Nephron (organoid): ENCODE data around the gene RGS18.

ENCODE experiments used
- H3K27ac Mint-ChIP-seq, 3 experiments: 2 replicates each; pipeline ENCODE4 v1.8.0; 2020; ENCODE audit warnings: mixed read lengths in 3 of 3, mild to moderate bottlenecking in 2 of 3, moderate library complexity in 1 of 3
- H3K27me3 Mint-ChIP-seq: 2 replicates; pipeline ENCODE4 v1.8.0; 2021; ENCODE audit warnings: low read depth, mild to moderate bottlenecking, moderate library complexity, mixed read lengths
- H3K36me3 Mint-ChIP-seq: 2 replicates; pipeline ENCODE4 v1.8.0; 2020; ENCODE audit warnings: low read depth, mixed read lengths
- H3K4me1 Mint-ChIP-seq: 2 replicates; pipeline ENCODE4 v1.8.0; 2020; ENCODE audit warnings: mixed read lengths
- H3K4me3 Mint-ChIP-seq, 3 experiments: 2 replicates each; pipeline ENCODE4 v1.8.0; 2020; ENCODE audit warnings: mild to moderate bottlenecking in 3 of 3, mixed read lengths in 3 of 3, moderate library complexity in 2 of 3
- H3K9me3 Mint-ChIP-seq: 2 replicates; pipeline ENCODE4 v1.8.0; 2020; ENCODE audit warnings: mixed read lengths
- CTCF ChIP-seq, 3 experiments: fragments of 200-600 bp; sonication (generic); IDR thresholded peaks; one replicate each; pipeline ENCODE4 v1.5.0; 2021; ENCODE audit warnings: antibody characterized with exemption in 3 of 3; ENCODE audit not compliant: unreplicated experiment in 3 of 3

The RGS18 gene

GRCh38 chr1:192158181-192158580, at the start of gene RGS18:
TSS of gene RGS18 (plus strand) at chr1:192158462. CDS start at chr1:192158638, 176 bp downstream.
- Mint-ChIP-seq H3K4me1 (no peaks in the 10 kb centered on the region), H3K36me3 (no peaks in the 10 kb centered on the region), H3K27me3 (no peaks in the 10 kb centered on the region), H3K9me3 (no peaks in the 10 kb centered on the region), H3K27ac (no peak within 1 kb of the TSS), H3K4me3 (no peak within 1 kb of the TSS)
- no peak for TF ChIP-seq CTCF (IDR thresholded peaks at IDR 0.05; ENCODE audit: unreplicated experiment in 3 of 3)

GRCh38 chr1:192109576-192109975, 48.7 kb upstream of the RGS18 start:
- Mint-ChIP-seq H3K27me3 (no peaks in the 10 kb centered on the region), H3K36me3 (no peaks in the 10 kb centered on the region), H3K27ac (no peak overlapping the region), H3K9me3 (no peaks in the 10 kb centered on the region), H3K4me1 (no peaks in the 10 kb centered on the region), H3K4me3 (no peak overlapping the region)
- TF ChIP-seq CTCF (IDR thresholded peaks at IDR 0.05; ENCODE audit: unreplicated experiment in 3 of 3), result no peak

GRCh38 chr1:192115000-192115399, 43.3 kb upstream of the RGS18 start:
- H3K9me3 Mint-ChIP-seq, result no peaks in the 10 kb centered on the region
- no peak for TF ChIP-seq CTCF (IDR thresholded peaks at IDR 0.05; ENCODE audit: unreplicated experiment in 3 of 3)

GRCh38 chr1:192118881-192119405, 39.3 kb upstream of the RGS18 start:
- Mint-ChIP-seq H3K27me3 (no peaks in the 10 kb centered on the region), H3K27ac (no peak overlapping the region), H3K4me3 (no peak overlapping the region), H3K36me3 (no peaks in the 10 kb centered on the region), H3K9me3 (peaks cover 2% of the 10 kb centered on the region), H3K4me1 (no peaks in the 10 kb centered on the region)
- no peak for TF ChIP-seq CTCF (IDR thresholded peaks at IDR 0.05; ENCODE audit: unreplicated experiment in 3 of 3)

More at GRCh38 chr1:192115000-192115399, 43.3 kb upstream of the RGS18 start:
- H3K27ac Mint-ChIP-seq, result no peak overlapping the region
- no peaks in the 10 kb centered on the region for H3K36me3 Mint-ChIP-seq
- no peaks in the 10 kb centered on the region for H3K4me1 Mint-ChIP-seq
- no peak overlapping the region for H3K4me3 Mint-ChIP-seq
- no peaks in the 10 kb centered on the region for H3K27me3 Mint-ChIP-seq

GRCh38 chr1:192119701-192120100, 38.6 kb upstream of the RGS18 start:
- no peaks in the 10 kb centered on the region for H3K4me1 Mint-ChIP-seq
- no peak overlapping the region for H3K4me3 Mint-ChIP-seq
- H3K36me3 Mint-ChIP-seq, result no peaks in the 10 kb centered on the region
- H3K9me3 Mint-ChIP-seq, result peaks cover 2% of the 10 kb centered on the region
- no peak overlapping the region for H3K27ac Mint-ChIP-seq
- no peak for TF ChIP-seq CTCF (IDR thresholded peaks at IDR 0.05; ENCODE audit: unreplicated experiment in 3 of 3)
- H3K27me3 Mint-ChIP-seq, result no peaks in the 10 kb centered on the region

GRCh38 chr1:192122668-192123067, 35.6 kb upstream of the RGS18 start:
- Mint-ChIP-seq H3K4me3 (no peak overlapping the region), H3K27ac (no peak overlapping the region), H3K9me3 (peaks cover 2% of the 10 kb centered on the region), H3K4me1 (no peaks in the 10 kb centered on the region), H3K27me3 (no peaks in the 10 kb centered on the region), H3K36me3 (no peaks in the 10 kb centered on the region)
- TF ChIP-seq CTCF (IDR thresholded peaks at IDR 0.05; ENCODE audit: unreplicated experiment in 3 of 3), result no peak
